Naive thymus-derived CD8-positive, alpha-beta T cell (primary cell): Measurements from ENCODE around the gene ERBB4. TPM values are rescaled to one million over a fixed set of nuclear protein-coding genes. Genes with fewer than 3 reads are reported as not detected.

Experiments
- ATAC-seq, 2 donors: fragments of 150-1000 bp; cut with Tn5 transposase in 1 of 2; sonication (Bioruptor Pico), chemical (Tn5 transposase) in 1 of 2; 1 replicate in 1 of 2; 2 replicates in 1 of 2; pipeline ENCODE4 v1.10.0; 2021; ENCODE audit warnings: mild to moderate bottlenecking in 2 of 2, moderate library complexity in 2 of 2
- POLR2A ChIA-PET: fragments of 350-600 bp; sonication (Branson Sonifier 250); formaldehyde crosslinking; loops from one replicate; lab custom pipeline; 2021; ENCODE audit warnings: antibody characterized with exemption; lab: Charles Lee
- DNase-seq, 10 donors: peaks; one replicate each; pipeline versions ENCODE4 v3.0.0 to v3.0.0-alpha.2; 2020 to 2022
- H3K27ac Mint-ChIP-seq, 10 donors: one replicate each; pipeline ENCODE4 v1.8.0; 2020 to 2022; ENCODE audit warnings: mild to moderate bottlenecking in 10 of 10, mixed read lengths in 10 of 10, moderate library complexity in 4 of 10, inconsistent platforms in 1 of 10
- H3K27me3 Mint-ChIP-seq, 5 donors: one replicate each; pipeline ENCODE4 v1.8.0; 2021 to 2022; ENCODE audit warnings: mixed read lengths in 5 of 5
- H3K36me3 Mint-ChIP-seq, 3 donors: one replicate each; pipeline ENCODE4 v1.8.0; 2020 to 2022; ENCODE audit warnings: mixed read lengths in 3 of 3, mild to moderate bottlenecking in 2 of 3, inconsistent platforms in 1 of 3
- H3K4me1 Mint-ChIP-seq, 4 donors: one replicate each; pipeline ENCODE4 v1.8.0; 2021 to 2022; ENCODE audit warnings: mixed read lengths in 4 of 4
- H3K4me3 Mint-ChIP-seq, 10 donors: one replicate each; pipeline ENCODE4 v1.8.0; 2020 to 2022; ENCODE audit warnings: mild to moderate bottlenecking in 10 of 10, mixed read lengths in 10 of 10, moderate library complexity in 6 of 10, inconsistent platforms in 1 of 10
- H3K9me3 Mint-ChIP-seq, 9 donors: one replicate each; pipeline ENCODE4 v1.8.0; 2020 to 2022; ENCODE audit warnings: mixed read lengths in 9 of 9, mild to moderate bottlenecking in 3 of 9, inconsistent platforms in 1 of 9, moderate library complexity in 1 of 9
- polyA plus RNA-seq, 3 donors: library from polyadenylated mRNA; unstranded; fragments of 300-500 nt; fragmentation: Illumina TruSeq; gene quantifications; one replicate each; pipeline ENCODE4 v1.2.3, GENCODE V29; 2021
- total RNA-seq, 8 experiments: library from RNA in 2 of 8; stranded (reverse) in 2 of 8; gene quantifications; one replicate each; pipeline ENCODE4 v1.2.3 and lab custom pipeline; 2021 to 2026

The ERBB4 gene
- total and polyA plus RNA-seq, 5 experiments from 2014 or later = not detected

- Mint-ChIP-seq H3K4me3 (no peak overlapping the region), H3K36me3 (no peaks in the 10 kb centered on the region), H3K4me1 (no peaks in the 10 kb centered on the region), H3K27ac (no peak overlapping the region), H3K27me3 (no peaks in the 10 kb centered on the region), H3K9me3 (peaks cover 0 to 9% (median 1%) of the 10 kb centered on the region in 9 donors)
- no peak for DNase-seq
- ATAC-seq = no peak
- POLR2A ChIA-PET = no interaction called here
Measured at GRCh38 chr2:211836409-211836808, 702.2 kb downstream of the ERBB4 start.

- ATAC-seq = no peak
Measured at GRCh38 chr2:211835695-211836094, 702.9 kb downstream of the ERBB4 start.

GRCh38 chr2:211833582-211834279, 704.9 kb downstream of the ERBB4 start:
- Mint-ChIP-seq H3K9me3 (peaks cover 0 to 9% (median 0%) of the 10 kb centered on the region in 9 donors), H3K27ac (no peak overlapping the region), H3K4me1 (no peaks in the 10 kb centered on the region), H3K4me3 (no peak overlapping the region), H3K36me3 (no peaks in the 10 kb centered on the region), H3K27me3 (no peaks in the 10 kb centered on the region)
- ATAC-seq (no peak), DNase-seq (no peak)
- POLR2A ChIA-PET = no interaction called here

More at GRCh38 chr2:211835695-211836094, 702.9 kb downstream of the ERBB4 start:
- Mint-ChIP-seq H3K9me3 (peaks cover 0 to 9% (median 1%) of the 10 kb centered on the region in 9 donors), H3K27me3 (no peaks in the 10 kb centered on the region), H3K4me3 (no peak overlapping the region), H3K36me3 (no peaks in the 10 kb centered on the region), H3K4me1 (no peaks in the 10 kb centered on the region), H3K27ac (no peak overlapping the region)
- POLR2A ChIA-PET = no interaction called here
- no peak for DNase-seq

- Mint-ChIP-seq H3K36me3 (no peaks in the 10 kb centered on the region), H3K4me3 (no peak overlapping the region), H3K27me3 (no peaks in the 10 kb centered on the region), H3K27ac (no peak overlapping the region), H3K9me3 (peaks cover 0 to 6% (median 0%) of the 10 kb centered on the region in 9 donors), H3K4me1 (no peaks in the 10 kb centered on the region)
- no peak for DNase-seq
- POLR2A ChIA-PET = no interaction called here
- ATAC-seq = no peak
Measured at GRCh38 chr2:211829725-211830124, 708.9 kb downstream of the ERBB4 start.

- no peak for ATAC-seq
Measured at GRCh38 chr2:211823886-211824479, 714.6 kb downstream of the ERBB4 start.

GRCh38 chr2:211822686-211823335, 715.8 kb downstream of the ERBB4 start:
- ATAC-seq (no peak), DNase-seq (no peak)
- Mint-ChIP-seq H3K27ac (no peak overlapping the region), H3K27me3 (no peaks in the 10 kb centered on the region), H3K9me3 (peaks cover 0 to 36% (median 3%) of the 10 kb centered on the region in 9 donors), H3K4me3 (no peak overlapping the region), H3K36me3 (no peaks in the 10 kb centered on the region), H3K4me1 (no peaks in the 10 kb centered on the region)
- POLR2A ChIA-PET = no interaction called here

More at GRCh38 chr2:211823886-211824479, 714.6 kb downstream of the ERBB4 start:
- DNase-seq = no peak
- Mint-ChIP-seq H3K4me3 (no peak overlapping the region), H3K27ac (no peak overlapping the region), H3K9me3 (peaks cover 0 to 30% (median 3%) of the 10 kb centered on the region in 9 donors), H3K27me3 (no peaks in the 10 kb centered on the region), H3K4me1 (no peaks in the 10 kb centered on the region), H3K36me3 (no peaks in the 10 kb centered on the region)
- POLR2A ChIA-PET = no interaction called here

- peaks cover 0 to 38% (median 3%) of the 10 kb centered on the region in 9 donors for H3K9me3 Mint-ChIP-seq
- POLR2A ChIA-PET = no interaction called here
- no peak for ATAC-seq
- H3K4me1 Mint-ChIP-seq = no peaks in the 10 kb centered on the region
- no peak for DNase-seq
- H3K4me3 Mint-ChIP-seq = no peak overlapping the region
- H3K36me3 Mint-ChIP-seq = no peaks in the 10 kb centered on the region
- H3K27me3 Mint-ChIP-seq = no peaks in the 10 kb centered on the region
- H3K27ac Mint-ChIP-seq = no peak overlapping the region
Measured at GRCh38 chr2:211816754-211817153, 721.8 kb downstream of the ERBB4 start.

- Mint-ChIP-seq H3K4me3 (no peak overlapping the region), H3K27me3 (no peaks in the 10 kb centered on the region), H3K27ac (no peak overlapping the region), H3K4me1 (no peaks in the 10 kb centered on the region), H3K9me3 (peaks cover 0 to 19% (median 3%) of the 10 kb centered on the region in 9 donors), H3K36me3 (no peaks in the 10 kb centered on the region)
- ATAC-seq = no peak
- POLR2A ChIA-PET = no interaction called here
- DNase-seq = no peak
Measured at GRCh38 chr2:211812587-211812986, 726.0 kb downstream of the ERBB4 start.

GRCh38 chr2:211802666-211803065, 735.9 kb downstream of the ERBB4 start:
- H3K4me1 Mint-ChIP-seq = no peaks in the 10 kb centered on the region
- no peak overlapping the region for H3K27ac Mint-ChIP-seq
- H3K4me3 Mint-ChIP-seq = no peak overlapping the region
- no peak for DNase-seq
- peaks cover 0 to 8% (median 0%) of the 10 kb centered on the region in 9 donors for H3K9me3 Mint-ChIP-seq
- POLR2A ChIA-PET = no interaction called here
- H3K36me3 Mint-ChIP-seq = no peaks in the 10 kb centered on the region
- no peaks in the 10 kb centered on the region for H3K27me3 Mint-ChIP-seq
- no peak for ATAC-seq

- Mint-ChIP-seq H3K27ac (no peak overlapping the region), H3K4me3 (no peak overlapping the region), H3K9me3 (peaks cover 0 to 16% (median 0%) of the 10 kb centered on the region in 9 donors), H3K36me3 (no peaks in the 10 kb centered on the region), H3K4me1 (no peaks in the 10 kb centered on the region), H3K27me3 (no peaks in the 10 kb centered on the region)
- no peak for ATAC-seq
- DNase-seq = no peak
- POLR2A ChIA-PET = no interaction called here
Measured at GRCh38 chr2:211800001-211800400, 738.6 kb downstream of the ERBB4 start.

- peaks cover 0 to 22% (median 0%) of the 10 kb centered on the region in 9 donors for H3K9me3 Mint-ChIP-seq
- no peaks in the 10 kb centered on the region for H3K36me3 Mint-ChIP-seq
- H3K27me3 Mint-ChIP-seq = no peaks in the 10 kb centered on the region
- H3K27ac Mint-ChIP-seq = no peak overlapping the region
- DNase-seq (no peak), ATAC-seq (no peak)
- no peaks in the 10 kb centered on the region for H3K4me1 Mint-ChIP-seq
- H3K4me3 Mint-ChIP-seq = no peak overlapping the region
- POLR2A ChIA-PET = no interaction called here
Measured at GRCh38 chr2:211798868-211799267, 739.7 kb downstream of the ERBB4 start.

- no peak overlapping the region for H3K4me3 Mint-ChIP-seq
- no peak overlapping the region for H3K27ac Mint-ChIP-seq
- POLR2A ChIA-PET = no interaction called here
- H3K36me3 Mint-ChIP-seq = no peaks in the 10 kb centered on the region
- ATAC-seq (no peak), DNase-seq (no peak)
- no peaks in the 10 kb centered on the region for H3K4me1 Mint-ChIP-seq
- H3K9me3 Mint-ChIP-seq = peaks cover 0 to 22% (median 0%) of the 10 kb centered on the region in 9 donors
- no peaks in the 10 kb centered on the region for H3K27me3 Mint-ChIP-seq
Measured at GRCh38 chr2:211793690-211794089, 744.9 kb downstream of the ERBB4 start.

GRCh38 chr2:211789982-211790381, 748.6 kb downstream of the ERBB4 start:
- H3K27ac Mint-ChIP-seq = no peak overlapping the region
- no peaks in the 10 kb centered on the region for H3K27me3 Mint-ChIP-seq
- POLR2A ChIA-PET = no interaction called here
- ATAC-seq (no peak), DNase-seq (no peak)
- H3K36me3 Mint-ChIP-seq = no peaks in the 10 kb centered on the region
- no peaks in the 10 kb centered on the region for H3K4me1 Mint-ChIP-seq
- H3K9me3 Mint-ChIP-seq = peaks cover 0 to 7% (median 0%) of the 10 kb centered on the region in 9 donors
- no peak overlapping the region for H3K4me3 Mint-ChIP-seq
